Pons (tissue), 1 donor: ENCODE results near the gene PPIE.

Experiments used
- DNase-seq: peaks from one replicate; pipeline ENCODE4 v3.0.0-alpha.2; 2016; ENCODE audit warnings: low spot score

PPIE gene

GRCh38 chr1:39738622-39739366 lies at the start of gene PPIE:
TSS of gene PPIE (plus strand) at chr1:39738882. CDS start at chr1:39738901, 19 bp downstream.
- peak; percentile 90 for DNase-seq

- no peak for DNase-seq
These were observed 49.5 kb upstream of the PPIE start for GRCh38 chr1:39689214-39689613.

GRCh38 chr1:39689635-39690034 lies 49.0 kb upstream of the PPIE start:
- no peak for DNase-seq

DNA sequence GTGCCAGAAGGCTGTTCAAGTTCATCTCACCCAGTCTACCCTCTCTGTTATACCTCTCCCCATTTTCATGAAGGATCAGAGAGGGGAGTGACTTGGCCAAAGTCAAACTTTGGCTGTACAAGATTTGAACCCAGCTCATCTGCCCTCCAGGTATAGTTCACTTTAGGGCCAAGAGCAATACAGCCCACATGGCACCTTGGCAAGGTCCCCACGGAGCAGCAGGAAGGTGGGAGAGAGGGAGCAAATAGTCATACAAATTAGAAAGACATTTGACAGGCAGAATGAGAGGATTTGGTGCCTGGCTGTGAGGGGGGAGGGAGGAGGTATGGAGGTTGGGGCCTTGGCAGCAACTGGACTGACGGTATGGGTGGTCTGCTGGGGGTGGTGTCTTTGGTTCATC lies 48.5 kb upstream of the PPIE start:
- DNase-seq = no peak

- DNase-seq = no peak
These were observed 47.8 kb upstream of the PPIE start for GRCh38 chr1:39690794-39691382.

DNA sequence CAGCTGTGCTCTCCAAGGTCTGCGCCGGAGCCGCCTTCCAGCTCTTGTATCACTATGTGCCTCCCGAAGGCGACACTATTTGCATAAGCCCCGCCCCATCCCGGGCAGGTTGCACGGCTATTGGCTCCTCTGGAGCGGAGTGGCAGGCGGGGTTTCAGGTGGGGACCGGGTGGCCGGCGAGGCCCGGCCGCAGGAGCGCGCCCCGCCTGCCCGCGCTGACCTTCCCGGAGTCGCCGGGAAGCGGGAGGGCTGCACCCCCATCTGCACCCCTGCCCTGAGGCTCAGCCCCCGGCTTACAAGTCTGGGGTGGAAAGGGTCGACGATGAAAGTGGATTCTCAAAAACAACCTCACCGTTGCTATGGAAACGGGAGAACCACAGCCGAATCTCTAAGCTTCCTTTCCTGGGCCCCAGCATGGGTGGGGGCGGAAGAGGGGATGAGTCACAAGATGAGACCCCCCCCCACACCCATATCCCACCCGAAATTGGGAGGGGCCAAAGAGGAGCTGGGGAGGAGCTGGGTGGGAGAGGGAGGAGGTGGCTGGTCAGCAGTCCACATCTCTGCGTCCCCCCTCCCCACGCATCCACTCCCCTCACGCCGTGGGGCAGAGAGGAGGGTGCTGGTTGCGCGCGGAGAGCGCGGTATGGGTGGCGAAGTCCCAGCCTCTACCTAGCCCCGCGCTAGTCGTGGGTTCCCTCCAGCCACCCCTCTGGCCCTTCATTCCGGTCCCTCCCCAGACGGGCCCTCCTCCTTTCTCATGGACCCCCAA lies 47.1 kb upstream of the PPIE start, which contains the start of gene HPCAL4:
HPCAL4 (minus strand) TSS at position 51 of the 769 bp plus-strand sequence. CDS start 6,830 bp downstream, outside the sequence.
- peak; percentile 76 for DNase-seq

DNA sequence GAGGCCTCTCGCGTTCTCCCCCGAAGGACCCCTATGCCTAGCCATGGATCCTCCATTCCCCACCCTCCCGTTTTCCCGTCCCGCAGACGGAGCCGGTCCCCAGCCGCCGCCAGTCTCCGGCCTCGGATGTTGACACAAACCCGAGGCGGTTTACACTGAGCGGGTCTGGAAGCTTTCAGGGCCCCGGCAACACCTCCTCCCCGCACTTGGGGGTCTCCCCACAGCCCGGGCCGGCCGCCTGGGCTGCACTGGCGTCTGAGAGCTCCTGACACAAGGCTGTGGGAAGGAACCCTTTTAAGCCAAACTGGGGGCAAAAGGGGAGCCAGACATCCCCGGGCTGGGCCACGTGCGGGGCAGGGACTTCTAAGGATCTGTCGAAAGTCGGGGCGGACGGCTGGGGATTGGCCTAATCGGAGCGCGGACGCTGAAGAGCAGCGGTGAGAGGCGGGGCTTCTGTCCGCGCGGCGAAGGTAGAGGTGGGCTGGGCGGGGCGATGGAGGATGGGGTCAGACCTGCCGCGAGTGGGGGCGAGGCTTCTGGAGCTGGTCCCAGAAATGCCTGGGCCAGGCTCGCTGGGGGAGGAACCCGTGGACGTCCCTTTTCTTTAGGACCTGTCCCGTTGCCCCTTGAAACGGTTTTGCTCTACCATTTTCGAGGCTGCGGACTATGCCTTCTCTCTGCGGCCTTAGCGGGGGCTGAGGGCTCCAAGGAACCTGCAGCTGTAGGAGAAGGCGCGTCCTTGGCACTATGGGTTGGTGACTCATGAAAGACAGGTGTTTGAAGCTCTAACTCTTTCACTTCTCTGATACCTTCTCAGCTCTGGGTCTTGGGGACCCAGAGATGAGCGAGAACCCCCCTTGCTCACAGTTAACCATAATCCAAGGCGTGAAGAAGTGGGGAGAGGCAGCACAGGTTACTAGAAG lies 46.3 kb upstream of the PPIE start:
- DNase-seq = no peak

GRCh38 chr1:39694026-39694425 lies 44.7 kb upstream of the PPIE start:
- DNase-seq = no peak

DNA sequence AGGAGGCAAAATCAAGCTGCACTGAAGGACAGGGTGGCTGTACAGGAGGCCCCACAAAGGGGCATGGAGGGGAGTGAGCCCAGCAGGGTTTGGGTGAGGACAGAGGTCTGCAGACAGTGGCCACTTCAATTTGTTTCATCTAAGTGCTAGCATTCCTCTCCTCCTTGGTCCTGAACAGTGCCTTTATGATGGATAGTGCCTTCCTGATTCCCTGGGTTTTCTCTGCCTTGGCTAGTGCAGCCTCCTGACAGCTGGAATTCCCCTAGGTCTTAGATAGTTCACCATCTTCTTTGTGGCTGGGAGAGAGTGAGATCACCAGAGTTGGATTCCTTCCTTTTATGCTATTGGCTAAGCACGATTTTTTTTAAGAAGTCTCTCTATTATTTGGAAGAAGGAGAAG lies 43.7 kb upstream of the PPIE start:
- no peak for DNase-seq

- no peak for DNase-seq
These were observed 42.2 kb upstream of the PPIE start for GRCh38 chr1:39696448-39696847.

DNA sequence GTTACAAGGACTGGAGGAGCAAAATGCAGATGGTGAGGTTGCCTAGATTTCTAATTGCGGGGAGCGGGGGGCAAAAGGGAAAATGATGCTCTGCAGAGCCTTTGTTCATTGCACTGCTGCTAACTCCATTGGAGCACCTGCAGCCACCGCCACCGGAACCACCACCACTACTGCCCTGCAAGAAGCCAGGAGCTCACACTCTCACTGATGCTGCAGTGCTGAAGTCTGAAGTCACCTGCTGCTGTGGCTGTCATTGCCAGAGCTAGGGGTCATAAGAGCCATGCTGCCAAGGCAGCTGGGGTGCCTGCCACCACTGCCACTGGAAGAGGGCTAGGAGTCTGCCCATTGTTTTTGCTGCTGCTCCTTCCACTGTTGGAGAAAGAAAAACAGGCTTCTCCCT lies 40.1 kb upstream of the PPIE start:
- no peak for DNase-seq

- no peak for DNase-seq
These were observed 39.3 kb upstream of the PPIE start for GRCh38 chr1:39699419-39699818.

DNA sequence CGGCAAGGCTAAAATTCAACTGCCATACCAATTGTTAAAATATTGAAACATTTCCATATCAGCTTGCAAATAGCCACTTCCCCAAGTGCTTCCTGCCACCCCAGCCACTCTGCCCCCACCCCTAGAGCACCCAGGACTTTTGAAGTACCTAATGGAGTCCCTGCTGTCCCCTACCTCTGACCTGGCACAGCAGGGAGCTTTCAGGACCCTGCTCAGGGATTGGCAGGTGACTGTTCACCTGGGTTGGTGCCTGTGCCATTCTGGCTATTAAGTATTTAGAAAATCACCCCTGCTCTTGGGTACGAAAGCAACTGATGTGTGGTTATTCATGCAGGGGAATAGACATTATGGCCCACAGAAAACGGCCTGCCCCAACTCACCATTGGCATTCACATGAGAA lies 38.3 kb upstream of the PPIE start:
- no peak for DNase-seq

GRCh38 chr1:39701049-39701439 lies 37.6 kb upstream of the PPIE start:
- DNase-seq = no peak

DNA sequence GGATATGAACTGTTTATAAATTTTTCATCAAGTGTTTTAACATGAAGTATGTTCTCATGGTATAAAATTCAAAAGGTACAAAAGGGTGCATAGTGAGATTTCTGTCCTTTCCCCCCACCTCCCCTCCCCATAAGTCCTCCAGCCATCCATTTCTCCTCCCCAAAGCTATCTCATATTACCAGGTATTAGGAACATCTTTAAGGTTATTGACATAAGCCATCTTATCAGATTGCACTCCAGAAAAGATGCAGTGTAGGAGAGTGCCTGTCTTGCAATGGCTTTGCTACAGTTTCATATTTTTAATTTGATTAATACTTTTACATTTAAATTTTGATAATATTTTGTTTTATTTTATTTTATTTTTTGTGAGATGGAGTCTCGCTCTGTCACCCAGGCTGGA lies 33.9 kb upstream of the PPIE start:
- DNase-seq = no peak

DNA sequence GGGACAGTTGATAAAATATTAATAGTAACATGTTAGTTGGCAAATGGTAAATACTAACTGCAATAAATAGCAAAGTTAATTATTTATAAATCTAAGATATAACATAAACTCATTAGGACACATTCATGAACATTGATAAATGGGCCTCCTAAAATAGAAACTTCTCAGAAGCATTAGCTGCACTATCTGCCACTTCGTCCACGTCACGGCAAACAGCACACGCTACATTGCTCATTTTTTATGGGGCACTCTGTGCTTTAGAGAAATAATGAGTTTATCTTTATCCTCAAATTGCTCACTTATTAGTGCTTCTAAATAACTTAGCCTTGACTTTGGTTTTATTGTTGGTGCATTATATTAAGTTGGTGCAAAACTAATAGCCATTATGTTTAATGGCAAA lies 31.2 kb upstream of the PPIE start:
- no peak for DNase-seq

DNA sequence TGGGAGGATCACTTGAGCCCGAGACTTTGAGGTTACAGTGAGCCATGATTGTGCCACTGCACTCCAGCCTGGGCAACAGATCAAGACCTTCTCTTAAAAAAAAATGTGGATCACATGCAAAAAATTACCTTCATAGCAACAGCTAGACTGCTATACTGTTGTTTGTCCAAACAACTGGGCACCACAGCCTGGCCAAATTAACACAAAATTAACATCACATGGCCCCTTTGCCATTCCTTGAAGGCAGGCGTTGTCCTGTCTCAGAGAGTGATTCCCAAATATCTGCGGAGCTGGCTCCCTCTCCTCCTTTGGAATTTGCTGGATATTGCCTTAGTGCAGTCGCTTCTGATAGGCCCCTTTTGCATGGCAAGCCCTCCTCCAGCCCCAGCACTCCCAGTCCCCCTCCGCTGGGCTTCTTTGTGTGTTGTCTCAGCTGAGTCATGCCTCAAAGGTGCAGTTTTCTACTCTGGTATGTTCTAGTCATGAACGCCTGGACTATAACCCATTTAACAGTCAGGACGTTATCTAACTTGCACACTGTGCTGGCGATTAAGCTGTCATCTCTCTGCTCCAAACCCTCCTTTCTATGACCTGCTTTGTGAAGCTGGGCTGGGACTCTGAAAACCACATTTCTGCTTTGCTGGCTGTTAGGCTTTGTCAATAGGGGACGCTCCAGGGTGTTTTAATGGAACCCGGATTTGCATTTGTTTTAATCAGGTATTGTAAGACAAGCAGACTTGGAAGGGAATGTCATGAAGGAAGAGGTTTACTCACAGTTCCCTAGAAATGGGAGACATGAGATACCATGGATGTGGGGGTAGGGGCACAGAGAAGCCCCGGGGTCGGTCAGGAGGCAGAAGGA lies 27.3 kb upstream of the PPIE start:
- no peak for DNase-seq

GRCh38 chr1:39711966-39712340 lies 26.7 kb upstream of the PPIE start:
- DNase-seq = no peak

GRCh38 chr1:39713557-39713956 lies 25.1 kb upstream of the PPIE start:
- no peak for DNase-seq

DNA sequence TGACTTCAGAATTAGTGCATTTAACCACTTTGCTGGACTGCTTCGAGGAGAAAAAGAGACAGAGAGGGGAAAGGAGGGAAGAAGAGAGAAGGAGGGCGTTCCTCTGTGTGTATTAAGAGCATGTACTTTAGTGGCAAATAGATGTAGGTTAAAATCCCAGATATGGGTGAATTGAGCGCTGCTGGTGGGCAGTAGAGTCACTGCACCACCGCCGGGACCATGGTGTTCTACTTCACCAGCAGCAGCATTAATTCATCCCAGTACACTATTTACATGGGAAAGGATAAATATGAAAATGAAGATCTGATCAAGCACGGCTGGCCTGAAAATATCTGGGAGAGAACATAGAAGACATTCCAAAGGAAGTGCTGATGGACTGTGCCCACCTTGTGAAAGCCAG lies 20.9 kb upstream of the PPIE start:
- DNase-seq = no peak
